ENCODE measurements around the gene CHN2. TPM values are rescaled to one million over a fixed set of nuclear protein-coding genes. Genes with fewer than 3 reads are reported as not detected.

Gene CHN2
- total RNA-seq, 1 experiment from 2014 or later: 61.2 TPM

DNA sequence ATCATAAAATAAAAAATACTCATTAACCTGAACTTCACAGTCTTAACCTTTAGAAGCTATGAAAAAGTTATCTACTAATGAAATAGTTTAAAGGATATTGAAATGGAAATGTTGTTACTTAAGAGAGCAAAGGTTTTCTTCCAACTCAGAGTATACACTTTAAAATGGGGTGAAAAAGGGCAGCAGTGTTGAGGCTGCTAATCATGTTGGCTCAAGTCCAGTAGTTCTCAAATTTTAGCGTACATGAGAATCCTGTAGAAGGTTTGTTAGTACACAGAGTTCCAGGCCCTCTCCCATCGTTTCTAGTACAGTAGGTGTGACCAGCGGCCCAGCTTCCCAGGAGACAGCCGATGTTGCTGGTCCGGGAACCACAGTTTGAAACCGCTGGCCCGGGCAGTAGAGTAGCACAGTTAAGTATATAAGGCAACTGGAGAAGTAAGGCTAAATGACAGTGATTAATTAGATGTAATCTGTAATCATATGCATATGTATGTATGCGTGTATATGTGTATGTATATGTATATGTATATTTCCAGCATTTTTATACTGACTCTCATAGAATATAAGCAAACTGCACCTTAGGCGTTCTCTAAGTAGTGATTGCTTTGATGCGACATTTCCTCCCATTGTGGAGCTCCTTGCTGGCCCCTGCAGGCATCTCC lies 221.8 kb downstream of the CHN2 start:
- H3K27me3 ChIP-seq (replicated peaks; ENCODE audit: insufficient read depth, low read depth, low read length, poor library complexity): no peaks in the 10 kb centered on the region
- no peak overlapping the region for H3K4me3 ChIP-seq (ENCODE audit: low read depth, low read length, poor library complexity, severe bottlenecking)
- no peaks in the 10 kb centered on the region for H3K9me3 ChIP-seq (ENCODE audit: low read depth, low read length, poor library complexity, severe bottlenecking)
- ChIA-PET POLR2A (ENCODE audit: low non-redundant PET) (interaction anchor here (0.6 kb wide), 1 partner anchor 68 kb away, joined by 4 read pairs; no protein-coding TSS in a partner anchor), CTCF (interaction anchor here (0.6 kb wide), 1 partner anchor 222 kb away, joined by 4 read pairs; the partner anchor contains the start of gene CHN2)
- TF ChIP-seq EZH2 (IDR thresholded peaks at IDR 0.05; ENCODE audit: borderline replicate concordance, low read depth, low read length, poor library complexity, severe bottlenecking): no peak
- TF ChIP-seq, protein P1, sequence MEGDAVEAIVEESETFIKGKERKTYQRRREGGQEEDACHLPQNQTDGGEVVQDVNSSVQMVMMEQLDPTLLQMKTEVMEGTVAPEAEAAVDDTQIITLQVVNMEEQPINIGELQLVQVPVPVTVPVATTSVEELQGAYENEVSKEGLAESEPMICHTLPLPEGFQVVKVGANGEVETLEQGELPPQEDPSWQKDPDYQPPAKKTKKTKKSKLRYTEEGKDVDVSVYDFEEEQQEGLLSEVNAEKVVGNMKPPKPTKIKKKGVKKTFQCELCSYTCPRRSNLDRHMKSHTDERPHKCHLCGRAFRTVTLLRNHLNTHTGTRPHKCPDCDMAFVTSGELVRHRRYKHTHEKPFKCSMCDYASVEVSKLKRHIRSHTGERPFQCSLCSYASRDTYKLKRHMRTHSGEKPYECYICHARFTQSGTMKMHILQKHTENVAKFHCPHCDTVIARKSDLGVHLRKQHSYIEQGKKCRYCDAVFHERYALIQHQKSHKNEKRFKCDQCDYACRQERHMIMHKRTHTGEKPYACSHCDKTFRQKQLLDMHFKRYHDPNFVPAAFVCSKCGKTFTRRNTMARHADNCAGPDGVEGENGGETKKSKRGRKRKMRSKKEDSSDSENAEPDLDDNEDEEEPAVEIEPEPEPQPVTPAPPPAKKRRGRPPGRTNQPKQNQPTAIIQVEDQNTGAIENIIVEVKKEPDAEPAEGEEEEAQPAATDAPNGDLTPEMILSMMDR (conservative IDR thresholded peaks at IDR 0.05; ENCODE audit: low read depth, low read length): no peak
- peaks cover 4% of the 10 kb centered on the region for H3K36me3 ChIP-seq (ENCODE audit: insufficient read depth, low read length, poor library complexity, severe bottlenecking)
- intact Hi-C loops (cut with micrococcal nuclease; ENCODE audit: unreplicated experiment): no loop called here
- no TSS peak for BruUV-seq (replicated peaks)
- DNase-seq (ENCODE audit: low spot score): no peak
- no peaks in the 10 kb centered on the region for H3K4me1 ChIP-seq (ENCODE audit: insufficient read depth, low read length, poor library complexity, severe bottlenecking)
- H3K27ac ChIP-seq (ENCODE audit: low read depth, low read length, poor library complexity, severe bottlenecking): no peak overlapping the region

DNA sequence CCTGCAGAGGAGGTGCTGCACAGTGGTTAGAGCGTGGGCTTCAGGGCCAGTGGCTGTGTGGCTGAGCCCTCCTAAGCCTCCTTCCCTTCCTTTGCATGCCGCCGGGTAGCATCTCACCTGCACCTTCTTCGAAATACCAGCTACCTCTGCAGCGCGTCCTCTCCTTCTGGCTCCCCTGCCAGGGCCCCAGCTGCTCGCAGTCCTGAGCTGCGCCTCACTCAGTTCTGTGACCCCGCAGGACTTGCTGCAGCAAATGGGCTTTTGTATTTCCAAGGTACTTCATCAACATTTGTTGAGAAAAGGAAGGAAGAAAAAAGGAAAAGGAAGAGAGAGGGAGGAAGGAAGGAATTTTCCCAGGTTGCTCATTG lies 222.3 kb downstream of the CHN2 start:
- no TSS peak for BruUV-seq (replicated peaks)
- ChIA-PET POLR2A (ENCODE audit: low non-redundant PET) (no interaction called here), CTCF (no interaction called here)
- TF ChIP-seq, protein P1 (conservative IDR thresholded peaks at IDR 0.05; ENCODE audit: low read depth, low read length): no peak
- TF ChIP-seq EZH2 (IDR thresholded peaks at IDR 0.05; ENCODE audit: borderline replicate concordance, low read depth, low read length, poor library complexity, severe bottlenecking): no peak
- no peaks in the 10 kb centered on the region for H3K4me1 ChIP-seq (ENCODE audit: insufficient read depth, low read length, poor library complexity, severe bottlenecking)
- no peak for DNase-seq (ENCODE audit: low spot score)
- no peaks in the 10 kb centered on the region for H3K27me3 ChIP-seq (replicated peaks; ENCODE audit: insufficient read depth, low read depth, low read length, poor library complexity)
- no peaks in the 10 kb centered on the region for H3K9me3 ChIP-seq (ENCODE audit: low read depth, low read length, poor library complexity, severe bottlenecking)
- intact Hi-C loops (cut with micrococcal nuclease; ENCODE audit: unreplicated experiment): no loop called here
- no peak overlapping the region for H3K4me3 ChIP-seq (ENCODE audit: low read depth, low read length, poor library complexity, severe bottlenecking)
- H3K27ac ChIP-seq (ENCODE audit: low read depth, low read length, poor library complexity, severe bottlenecking): no peak overlapping the region
- H3K36me3 ChIP-seq (ENCODE audit: insufficient read depth, low read length, poor library complexity, severe bottlenecking): peaks cover 2% of the 10 kb centered on the region

DNA sequence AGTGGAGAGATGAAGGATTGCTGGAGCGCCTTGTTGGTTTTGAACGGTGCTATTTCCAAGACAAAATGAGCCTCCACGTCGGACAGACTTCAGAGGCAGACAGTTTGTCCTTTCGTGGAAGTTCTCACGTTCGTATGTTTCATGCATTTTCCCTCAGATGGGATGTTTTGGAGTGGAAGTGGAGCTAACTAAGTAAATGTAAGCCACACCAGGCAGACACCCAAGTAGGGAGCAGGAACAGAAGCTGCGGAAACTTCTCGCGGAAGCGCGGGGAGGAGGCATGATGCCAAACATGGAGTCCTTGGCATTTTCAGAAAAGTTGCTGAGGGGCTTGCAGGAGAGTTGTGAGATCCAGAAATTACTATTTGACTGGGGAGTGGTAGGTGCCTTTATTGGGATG lies 223.5 kb downstream of the CHN2 start:
- CTCF ChIA-PET: no interaction called here
- POLR2A ChIA-PET (ENCODE audit: low non-redundant PET): no interaction called here

More for the DNA sequence above, 223.5 kb downstream of the CHN2 start:
- intact Hi-C loops (cut with micrococcal nuclease; ENCODE audit: unreplicated experiment): no loop called here
- no TSS peak for BruUV-seq (replicated peaks)
- Histone ChIP-seq H3K36me3 (ENCODE audit: insufficient read depth, low read length, poor library complexity, severe bottlenecking) (no peaks in the 10 kb centered on the region), H3K4me1 (ENCODE audit: insufficient read depth, low read length, poor library complexity, severe bottlenecking) (no peaks in the 10 kb centered on the region), H3K27me3 (replicated peaks; ENCODE audit: insufficient read depth, low read depth, low read length, poor library complexity) (no peaks in the 10 kb centered on the region), H3K27ac (ENCODE audit: low read depth, low read length, poor library complexity, severe bottlenecking) (no peak overlapping the region), H3K4me3 (ENCODE audit: low read depth, low read length, poor library complexity, severe bottlenecking) (no peak overlapping the region), H3K9me3 (ENCODE audit: low read depth, low read length, poor library complexity, severe bottlenecking) (no peaks in the 10 kb centered on the region)
- no peak for DNase-seq (ENCODE audit: low spot score)
- TF ChIP-seq, protein P1 (conservative IDR thresholded peaks at IDR 0.05; ENCODE audit: low read depth, low read length): no peak
- TF ChIP-seq EZH2 (IDR thresholded peaks at IDR 0.05; ENCODE audit: borderline replicate concordance, low read depth, low read length, poor library complexity, severe bottlenecking): no peak

All from A673 (cell line).